CD4-positive, alpha-beta T cell (primary cell): Measurements from ENCODE around the gene NEK4. TPM values are rescaled to one million over a fixed set of nuclear protein-coding genes. Genes with fewer than 3 reads are reported as not detected.

Experiments
- ATAC-seq: fragments of 200-7000 bp; cut with Tn5 transposase; one replicate; pipeline ENCODE4 v1.10.0; 2022; ENCODE audit warnings: mild to moderate bottlenecking; ENCODE audit not compliant: poor library complexity
- CTCF ChIA-PET: fragments of 350-600 bp; sonication (Branson Sonifier 250); formaldehyde crosslinking; loops from one replicate; lab custom pipeline; 2021; ENCODE audit warnings: antibody characterized with exemption, inconsistent platforms; lab: Charles Lee
- POLR2A ChIA-PET: fragments of 350-600 bp; sonication (Branson Sonifier 250); formaldehyde crosslinking; loops from one replicate; lab custom pipeline; 2021; ENCODE audit warnings: antibody characterized with exemption, inconsistent platforms; lab: Charles Lee
- DNase-seq, 14 experiments: peaks; one replicate each; pipeline ENCODE4 v3.0.0-alpha.2; 2013 to 2020; ENCODE audit warnings: mixed read lengths in 2 of 14
- H3K27ac ChIP-seq, 2 donors: one replicate each; pipeline versions ENCODE4 v1.5.1 to v1.7.0; 2013; ENCODE audit warnings: low read length in 2 of 2, low read depth in 1 of 2, mild to moderate bottlenecking in 1 of 2
- H3K27me3 ChIP-seq, 2 experiments: 1 replicate in 1 of 2; 2 replicates in 1 of 2; pipeline versions ENCODE4 v1.6.1 to v1.7.0; 2013; ENCODE audit warnings: low read length in 2 of 2, control low read depth in 1 of 2, mild to moderate bottlenecking in 1 of 2, moderate library complexity in 1 of 2; ENCODE audit not compliant: insufficient read depth in 2 of 2, control insufficient read depth in 1 of 2
- H3K36me3 ChIP-seq: one replicate; pipeline ENCODE4 v1.6.1; 2013; ENCODE audit warnings: low read length, control low read depth; ENCODE audit not compliant: insufficient read depth
- H3K4me1 ChIP-seq: one replicate; pipeline ENCODE4 v1.6.1; 2013; ENCODE audit warnings: low read length, control low read depth; ENCODE audit not compliant: insufficient read depth
- H3K4me3 ChIP-seq: one replicate; pipeline ENCODE4 v1.5.1; 2013; ENCODE audit warnings: mild to moderate bottlenecking, low read length, moderate library complexity
- H3K9me3 ChIP-seq, 2 experiments: 1 replicate in 1 of 2; 2 replicates in 1 of 2; pipeline versions ENCODE4 v1.6.1 to v1.7.0; 2013; ENCODE audit warnings: low read length in 2 of 2, mild to moderate bottlenecking in 2 of 2, control low read depth in 1 of 2, moderate library complexity in 1 of 2; ENCODE audit not compliant: control insufficient read depth in 1 of 2, insufficient read depth in 1 of 2
- H3K27ac Mint-ChIP-seq: one replicate; pipeline ENCODE4 v1.8.0; 2020; ENCODE audit warnings: mixed read lengths
- H3K27me3 Mint-ChIP-seq: one replicate; pipeline ENCODE4 v1.8.0; 2021; ENCODE audit warnings: mixed read lengths
- H3K36me3 Mint-ChIP-seq: one replicate; pipeline ENCODE4 v1.8.0; 2021; ENCODE audit warnings: low read depth, mixed read lengths
- H3K4me1 Mint-ChIP-seq: one replicate; pipeline ENCODE4 v1.8.0; 2021; ENCODE audit warnings: low read depth, mixed read lengths
- H3K4me3 Mint-ChIP-seq: one replicate; pipeline ENCODE4 v1.8.0; 2020; ENCODE audit warnings: mild to moderate bottlenecking, mixed read lengths
- H3K9me3 Mint-ChIP-seq: one replicate; pipeline ENCODE4 v1.8.0; 2020; ENCODE audit warnings: mixed read lengths
- CTCF ChIP-seq: fragments of 200-600 bp; IDR thresholded peaks from one replicate; pipeline ENCODE4 v1.8.0; 2022; ENCODE audit warnings: antibody characterized with exemption, mild to moderate bottlenecking
- intact Hi-C, 2 experiments: fragments of 100-400 bp; cut with DNase I in 1 of 2; cut with micrococcal nuclease in 1 of 2; formaldehyde crosslinking; loops; one replicate each; pipeline versions ENCODE4 v1.15.1 to v1.9.0; 2023 to 2025; cut with DNase I, micrococcal nuclease
- total RNA-seq, 174 experiments: library from RNA in 2 of 174; stranded (reverse) in 2 of 174; gene quantifications; one replicate each; pipeline ENCODE4 v1.2.3 and lab custom pipeline; 2021 to 2026

Gene NEK4
- total RNA-seq, 2 experiments from 2014 or later: 6.1 to 6.9 TPM

- peaks cover 3% of the 10 kb centered on the region for H3K9me3 Mint-ChIP-seq
- no peak overlapping the region for H3K27ac ChIP-seq
- H3K4me3 Mint-ChIP-seq: no peak overlapping the region
- H3K4me1 ChIP-seq: peaks cover 21% of the 10 kb centered on the region
- no peaks in the 10 kb centered on the region for H3K27me3 Mint-ChIP-seq
- H3K27me3 ChIP-seq: no peaks in the 10 kb centered on the region
- no peak overlapping the region for H3K4me3 ChIP-seq
- peaks cover 31% of the 10 kb centered on the region for H3K4me1 Mint-ChIP-seq
- H3K9me3 ChIP-seq: no peaks in the 10 kb centered on the region
- TF ChIP-seq CTCF: no peak
- no peak for ATAC-seq
- ChIA-PET CTCF (no interaction called here), POLR2A (no interaction called here)
- H3K36me3 Mint-ChIP-seq: peaks cover 28% of the 10 kb centered on the region
- H3K36me3 ChIP-seq: peaks cover 9% of the 10 kb centered on the region
- intact Hi-C loops: no loop called here
- H3K27ac Mint-ChIP-seq: peak overlapping the region; percentile 45
- no peak for DNase-seq
These were observed 46.8 kb downstream of the NEK4 start for GRCh38 chr3:52723935-52724334.

GRCh38 chr3:52722491-52722890 is 48.2 kb downstream of the NEK4 start:
- Histone ChIP-seq H3K36me3 (peaks cover 14% of the 10 kb centered on the region), H3K9me3 (no peaks in the 10 kb centered on the region), H3K4me1 (peaks cover 21% of the 10 kb centered on the region), H3K27me3 (no peaks in the 10 kb centered on the region), H3K4me3 (no peak overlapping the region), H3K27ac (no peak overlapping the region)
- peaks cover 18% of the 10 kb centered on the region for H3K36me3 Mint-ChIP-seq
- no peak overlapping the region for H3K4me3 Mint-ChIP-seq
- peak overlapping the region; percentile 78 for H3K27ac Mint-ChIP-seq
- intact Hi-C loops: no loop called here
- no peak for ATAC-seq
- H3K9me3 Mint-ChIP-seq: no peaks in the 10 kb centered on the region
- TF ChIP-seq CTCF: no peak
- peaks cover 31% of the 10 kb centered on the region for H3K4me1 Mint-ChIP-seq
- no peaks in the 10 kb centered on the region for H3K27me3 Mint-ChIP-seq
- DNase-seq: no peak
- POLR2A ChIA-PET: no interaction called here
- CTCF ChIA-PET: no interaction called here

- DNase-seq (no peak), ATAC-seq (no peak)
- peaks cover 21% of the 10 kb centered on the region for H3K4me1 ChIP-seq
- H3K9me3 Mint-ChIP-seq: no peaks in the 10 kb centered on the region
- no peak overlapping the region for H3K4me3 Mint-ChIP-seq
- intact Hi-C loops: no loop called here
- CTCF ChIA-PET: no interaction called here
- no peak overlapping the region for H3K4me3 ChIP-seq
- H3K27ac ChIP-seq: peak overlapping the region in 1 of 2 donors; percentile 63
- H3K27ac Mint-ChIP-seq: peak overlapping the region; percentile 78
- H3K4me1 Mint-ChIP-seq: peaks cover 31% of the 10 kb centered on the region
- H3K36me3 ChIP-seq: peaks cover 14% of the 10 kb centered on the region
- no peaks in the 10 kb centered on the region for H3K27me3 Mint-ChIP-seq
- POLR2A ChIA-PET: interaction anchor here (1.1 to 2.2 kb wide), 4 partner anchors 10 to 36 kb away, joined by 3 to 23 read pairs (median 6); partner anchors contain the start of genes GLT8D1, GNL3, PBRM1 and SPCS1
- no peaks in the 10 kb centered on the region for H3K9me3 ChIP-seq
- no peaks in the 10 kb centered on the region for H3K27me3 ChIP-seq
- H3K36me3 Mint-ChIP-seq: peaks cover 18% of the 10 kb centered on the region
- no peak for TF ChIP-seq CTCF
These were observed 49.1 kb downstream of the NEK4 start for GRCh38 chr3:52721730-52722008.
